ENCODE results near the gene F11R.
"Not testable (repeated sequence)": the region's sequence is repeated elsewhere in the genome, so short reads cannot be mapped to it uniquely, and the experiment has no call there.

F11R gene

DNA sequence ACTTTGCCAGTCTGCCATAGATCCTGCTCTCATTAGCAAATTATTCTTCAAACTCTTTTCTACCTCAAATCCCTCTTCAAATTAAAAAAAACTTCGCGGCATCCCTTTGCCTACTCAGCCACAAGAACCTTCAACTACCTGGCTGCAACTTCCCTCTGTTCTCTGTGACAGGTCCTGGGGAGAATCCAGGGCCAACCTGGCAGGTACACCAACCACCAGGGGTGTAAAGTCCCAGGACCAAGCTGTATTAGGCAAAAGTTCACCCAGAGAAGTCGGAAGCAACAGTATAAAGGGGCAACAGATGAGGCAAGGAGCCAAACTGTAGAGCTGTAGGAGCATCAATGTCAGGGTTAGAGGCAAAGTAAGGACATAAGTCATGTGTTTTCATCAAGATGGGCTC lies 48.0 kb downstream of the F11R start:
- Histone ChIP-seq H3K27ac (ENCODE audit: low read depth, low read length) (no peak overlapping the region), H3K27me3 (ENCODE audit: control insufficient read depth, insufficient read depth, low read length) (no peaks in the 10 kb centered on the region), H3K36me3 (ENCODE audit: control insufficient read depth, insufficient read depth, low read length) (no peaks in the 10 kb centered on the region), H3K4me1 (ENCODE audit: control insufficient read depth, insufficient read depth, low read length) (no peaks in the 10 kb centered on the region), H3K4me3 (ENCODE audit: low read length) (no peak overlapping the region), H3K9ac (ENCODE audit: low read length) (no peak overlapping the region)

DNA sequence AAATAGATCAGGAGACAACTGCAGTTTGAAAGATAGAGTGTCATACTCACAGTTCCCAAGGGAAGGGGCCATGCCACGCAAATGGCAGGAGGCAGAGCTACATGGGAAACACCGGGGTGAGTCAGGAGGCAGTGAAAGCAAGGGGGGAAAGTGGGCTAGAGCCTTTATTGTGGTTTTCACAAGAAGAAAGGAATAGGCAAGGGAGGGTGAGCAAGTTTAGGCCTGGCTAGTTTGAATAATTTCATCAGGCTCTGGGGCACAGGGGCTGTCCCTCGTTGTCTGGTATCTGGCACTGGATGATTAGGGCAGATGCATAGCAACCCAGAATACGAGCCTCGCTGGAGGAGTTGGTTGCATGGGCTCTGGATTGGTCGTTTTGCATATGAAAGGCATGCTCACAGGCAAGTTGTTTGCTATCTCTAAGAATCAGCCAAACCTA lies 49.3 kb downstream of the F11R start:
- H3K4me1 ChIP-seq (ENCODE audit: control insufficient read depth, insufficient read depth, low read length): no peaks in the 10 kb centered on the region
- H3K36me3 ChIP-seq (ENCODE audit: control insufficient read depth, insufficient read depth, low read length): no peaks in the 10 kb centered on the region
- no peak overlapping the region for H3K9ac ChIP-seq (ENCODE audit: low read length)
- H3K27ac ChIP-seq (ENCODE audit: low read depth, low read length): no peak overlapping the region
- no peaks in the 10 kb centered on the region for H3K27me3 ChIP-seq (ENCODE audit: control insufficient read depth, insufficient read depth, low read length)
- no peak overlapping the region for H3K4me3 ChIP-seq (ENCODE audit: low read length)

DNA sequence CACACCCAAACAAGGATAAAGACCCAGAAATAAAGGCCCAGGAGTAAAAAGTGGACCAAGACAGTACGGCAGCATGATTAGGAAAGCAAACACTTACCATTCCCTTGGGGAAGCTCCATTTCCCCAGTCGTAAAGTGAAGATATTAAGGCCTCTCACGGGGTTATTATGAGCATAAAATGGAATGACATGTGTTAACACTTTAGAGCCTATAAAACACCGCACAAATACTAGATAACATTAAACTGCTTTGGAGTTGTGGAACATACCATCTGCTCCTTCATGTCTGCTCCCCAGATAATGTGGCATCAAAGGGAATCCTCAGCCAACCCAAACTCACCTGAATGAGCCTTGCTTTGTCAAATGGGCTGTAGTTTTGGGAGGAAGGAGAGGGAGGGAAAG lies 57.4 kb downstream of the F11R start:
- H3K9ac ChIP-seq (ENCODE audit: low read length): no peak overlapping the region
- H3K36me3 ChIP-seq (ENCODE audit: control insufficient read depth, insufficient read depth, low read length): no peaks in the 10 kb centered on the region
- H3K4me1 ChIP-seq (ENCODE audit: control insufficient read depth, insufficient read depth, low read length): no peaks in the 10 kb centered on the region
- H3K27me3 ChIP-seq (ENCODE audit: control insufficient read depth, insufficient read depth, low read length): no peaks in the 10 kb centered on the region
- no peak overlapping the region for H3K27ac ChIP-seq (ENCODE audit: low read depth, low read length)
- H3K4me3 ChIP-seq (ENCODE audit: low read length): no peak overlapping the region

DNA sequence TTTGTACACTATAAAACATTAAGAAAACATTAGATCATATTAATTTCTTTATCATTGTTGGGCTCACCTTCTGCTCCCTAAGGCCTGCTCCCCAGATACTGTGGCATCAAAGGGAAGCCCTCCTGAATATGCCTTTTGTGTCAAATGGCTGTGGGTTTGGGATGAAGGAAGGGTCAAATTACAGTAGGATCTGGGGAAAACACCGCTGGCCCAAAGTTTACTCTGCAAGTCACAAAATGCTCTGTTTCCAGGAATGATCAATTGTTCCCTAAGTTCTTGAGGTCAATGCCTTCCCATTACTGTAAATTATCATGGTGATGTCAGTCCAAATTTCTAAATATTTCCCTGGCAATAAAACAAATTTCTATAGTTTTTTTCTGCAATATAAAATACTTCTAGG lies 59.5 kb downstream of the F11R start:
- Histone ChIP-seq H3K36me3 (ENCODE audit: control insufficient read depth, insufficient read depth, low read length) (no peaks in the 10 kb centered on the region), H3K4me1 (ENCODE audit: control insufficient read depth, insufficient read depth, low read length) (no peaks in the 10 kb centered on the region), H3K27ac (ENCODE audit: low read depth, low read length) (no peak overlapping the region), H3K4me3 (ENCODE audit: low read length) (no peak overlapping the region), H3K9ac (ENCODE audit: low read length) (no peak overlapping the region), H3K27me3 (ENCODE audit: control insufficient read depth, insufficient read depth, low read length) (no peaks in the 10 kb centered on the region)

DNA sequence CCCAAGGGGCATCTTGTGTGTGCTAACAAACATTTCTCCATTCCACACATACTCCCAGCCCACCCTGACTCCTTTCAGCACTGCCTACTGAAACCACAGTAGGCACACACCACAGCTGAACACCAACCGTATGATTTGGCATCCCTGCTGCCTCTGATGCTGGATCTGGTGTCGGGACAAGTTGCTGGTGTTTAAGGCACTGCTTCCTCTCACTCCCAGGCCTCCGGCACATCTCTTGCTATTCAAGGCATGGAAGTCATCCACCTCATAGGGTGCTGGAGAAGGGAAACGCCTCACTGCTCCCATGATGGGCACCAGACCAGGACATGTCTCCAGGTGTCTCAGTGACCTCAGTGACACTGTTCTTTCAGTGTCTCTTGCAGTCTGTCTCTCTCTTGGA lies 64.0 kb downstream of the F11R start:
- no peak overlapping the region for H3K9ac ChIP-seq (ENCODE audit: low read length)
- no peaks in the 10 kb centered on the region for H3K27me3 ChIP-seq (ENCODE audit: control insufficient read depth, insufficient read depth, low read length)

DNA sequence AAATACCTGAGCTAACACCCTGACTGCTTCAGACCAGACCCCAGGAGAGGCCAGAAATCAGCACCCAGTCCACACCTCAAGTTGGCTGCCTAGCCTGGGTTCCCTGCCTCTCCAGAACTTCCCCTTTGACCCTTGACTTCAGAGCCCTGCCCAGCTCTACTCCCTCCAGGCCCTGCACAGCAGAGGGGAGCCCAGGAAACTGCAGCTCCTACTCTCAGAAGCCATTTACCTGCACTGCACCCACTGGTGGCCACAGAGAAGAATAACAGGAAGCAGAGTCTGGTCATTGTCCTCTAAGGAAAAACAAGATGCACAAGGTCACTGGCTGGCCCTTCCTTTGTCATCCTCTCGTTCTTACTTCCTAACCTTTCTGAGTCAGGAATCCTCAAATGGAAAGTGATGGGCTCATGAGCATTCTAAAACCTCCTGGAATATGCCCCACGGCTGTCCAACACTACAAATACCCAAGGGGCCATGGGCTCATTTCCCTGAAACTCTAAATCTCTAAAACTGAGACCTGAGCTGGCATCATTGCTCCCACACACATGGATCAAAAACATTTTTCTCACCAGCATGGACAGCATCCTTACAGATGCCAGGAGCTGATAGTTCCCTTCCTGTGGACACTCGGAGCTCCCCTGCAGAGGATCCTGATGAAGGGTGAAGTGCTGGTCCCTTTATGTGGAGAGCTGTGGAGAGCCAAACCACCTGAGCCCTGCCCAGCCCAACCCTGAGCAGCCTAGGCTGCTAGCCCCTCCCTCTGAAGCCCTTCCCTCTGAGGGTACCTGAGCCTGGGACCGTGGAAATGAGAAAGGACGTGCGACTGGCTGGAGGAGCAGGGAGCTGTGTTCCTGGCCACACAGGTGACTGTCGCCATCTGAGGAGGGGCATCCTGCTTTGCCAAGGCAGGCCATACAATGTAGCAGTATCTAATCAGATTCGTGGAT lies 66.5 kb downstream of the F11R start, which contains the start of gene ITLN2:
ITLN2 (minus strand) TSS at position 652 of the 947 bp plus-strand sequence; CDS start at position 584, 68 bp downstream.
- Histone ChIP-seq H3K27me3 (ENCODE audit: control insufficient read depth, insufficient read depth, low read length) (no peaks in the 10 kb centered on the region), H3K27ac (ENCODE audit: low read depth, low read length) (no peak within 1 kb of the TSS), H3K9ac (ENCODE audit: low read length) (no peak within 1 kb of the TSS), H3K4me3 (ENCODE audit: low read length) (no peak within 1 kb of the TSS), H3K4me1 (ENCODE audit: control insufficient read depth, insufficient read depth, low read length) (no peaks in the 10 kb centered on the region), H3K36me3 (ENCODE audit: control insufficient read depth, insufficient read depth, low read length) (no peaks in the 10 kb centered on the region)

More for the DNA sequence above, 64.0 kb downstream of the F11R start:
- H3K36me3 ChIP-seq (ENCODE audit: control insufficient read depth, insufficient read depth, low read length): no peaks in the 10 kb centered on the region
- H3K4me1 ChIP-seq (ENCODE audit: control insufficient read depth, insufficient read depth, low read length): no peaks in the 10 kb centered on the region
- no peak overlapping the region for H3K4me3 ChIP-seq (ENCODE audit: low read length)
- no peak overlapping the region for H3K27ac ChIP-seq (ENCODE audit: low read depth, low read length)

DNA sequence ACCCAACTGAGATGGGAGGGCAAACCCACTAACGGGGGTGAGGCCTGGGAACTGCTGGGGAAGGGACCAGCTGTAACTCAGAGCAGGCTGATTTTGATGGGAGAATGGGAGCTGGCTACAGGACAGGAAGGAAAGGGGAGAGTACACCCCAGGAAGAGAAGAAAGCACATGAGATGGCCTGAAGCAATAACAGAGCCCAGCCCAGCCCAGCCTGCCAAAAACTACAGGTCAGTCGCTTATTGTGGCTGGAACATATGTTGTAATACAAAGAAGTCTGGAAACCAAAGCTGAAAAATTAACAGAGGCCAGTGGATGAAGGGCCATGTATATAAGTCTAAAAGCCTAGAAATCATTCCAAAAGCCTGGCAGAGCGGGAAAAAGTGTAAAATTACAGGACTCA lies 67.9 kb downstream of the F11R start:
- no peaks in the 10 kb centered on the region for H3K27me3 ChIP-seq (ENCODE audit: control insufficient read depth, insufficient read depth, low read length)
- H3K9ac ChIP-seq (ENCODE audit: low read length): no peak overlapping the region
- H3K4me1 ChIP-seq (ENCODE audit: control insufficient read depth, insufficient read depth, low read length): no peaks in the 10 kb centered on the region
- no peak overlapping the region for H3K4me3 ChIP-seq (ENCODE audit: low read length)
- no peak overlapping the region for H3K27ac ChIP-seq (ENCODE audit: low read depth, low read length)
- no peaks in the 10 kb centered on the region for H3K36me3 ChIP-seq (ENCODE audit: control insufficient read depth, insufficient read depth, low read length)

DNA sequence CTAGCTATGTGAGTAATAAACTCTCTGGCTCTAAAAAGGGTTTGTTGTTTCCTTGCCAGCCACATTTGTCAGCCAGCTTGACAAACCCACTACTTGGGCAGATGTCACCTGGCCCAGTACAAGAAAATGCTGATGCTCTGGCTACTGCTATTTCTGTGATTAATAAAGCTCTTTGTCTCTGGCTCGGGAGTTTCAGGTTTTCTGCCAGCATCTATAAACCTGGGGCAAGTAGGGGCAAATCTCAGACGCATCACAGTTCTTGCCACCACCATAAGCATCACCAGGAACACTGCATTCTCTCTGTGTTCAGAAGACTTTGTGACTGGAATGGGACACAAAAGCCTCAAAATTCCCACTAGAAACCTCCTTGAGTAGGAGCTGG lies 68.8 kb downstream of the F11R start:
- Histone ChIP-seq H3K9ac (ENCODE audit: low read length) (no peak overlapping the region), H3K27me3 (ENCODE audit: control insufficient read depth, insufficient read depth, low read length) (no peaks in the 10 kb centered on the region)

DNA sequence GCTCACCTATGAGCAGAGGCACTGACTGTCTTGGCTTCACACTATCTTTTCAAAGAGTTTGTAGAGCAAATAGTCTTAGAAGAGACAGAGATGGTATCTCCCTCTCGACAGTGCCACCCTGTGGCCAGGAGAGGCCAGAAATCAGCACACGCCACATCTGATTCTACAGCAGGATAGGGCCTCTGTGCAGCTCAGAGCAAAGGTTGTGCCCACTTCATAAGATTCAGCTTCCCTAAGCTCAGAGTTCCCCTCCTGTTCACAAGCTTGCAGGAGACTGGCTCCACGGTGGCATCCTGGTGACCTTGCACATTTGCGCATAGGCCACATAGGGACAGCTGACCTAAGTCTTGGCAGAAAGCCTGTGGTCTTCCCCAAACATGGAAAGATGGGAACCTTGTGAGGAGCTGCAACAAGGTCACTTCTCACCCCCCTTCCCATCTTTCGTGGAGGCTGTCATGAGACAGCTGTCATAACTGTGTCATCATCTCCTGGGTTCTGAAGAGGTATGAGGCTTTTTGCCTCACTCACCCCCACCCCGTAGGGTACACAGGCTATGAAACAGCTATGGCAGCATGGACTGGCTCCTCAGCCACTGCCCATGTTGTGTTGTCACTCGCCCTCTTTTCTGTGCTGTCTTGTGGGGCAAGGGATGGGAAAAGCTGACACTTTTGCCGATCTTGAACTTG lies 69.4 kb downstream of the F11R start:
- no peak overlapping the region for H3K9ac ChIP-seq (ENCODE audit: low read length)
- H3K27ac ChIP-seq (ENCODE audit: low read depth, low read length): no peak overlapping the region
- H3K4me3 ChIP-seq (ENCODE audit: low read length): no peak overlapping the region
- no peaks in the 10 kb centered on the region for H3K36me3 ChIP-seq (ENCODE audit: control insufficient read depth, insufficient read depth, low read length)
- no peaks in the 10 kb centered on the region for H3K27me3 ChIP-seq (ENCODE audit: control insufficient read depth, insufficient read depth, low read length)
- no peaks in the 10 kb centered on the region for H3K4me1 ChIP-seq (ENCODE audit: control insufficient read depth, insufficient read depth, low read length)

More for the DNA sequence above, 68.8 kb downstream of the F11R start:
- Histone ChIP-seq H3K27ac (ENCODE audit: low read depth, low read length) (no peak overlapping the region), H3K4me3 (ENCODE audit: low read length) (no peak overlapping the region), H3K4me1 (ENCODE audit: control insufficient read depth, insufficient read depth, low read length) (no peaks in the 10 kb centered on the region), H3K36me3 (ENCODE audit: control insufficient read depth, insufficient read depth, low read length) (no peaks in the 10 kb centered on the region)

DNA sequence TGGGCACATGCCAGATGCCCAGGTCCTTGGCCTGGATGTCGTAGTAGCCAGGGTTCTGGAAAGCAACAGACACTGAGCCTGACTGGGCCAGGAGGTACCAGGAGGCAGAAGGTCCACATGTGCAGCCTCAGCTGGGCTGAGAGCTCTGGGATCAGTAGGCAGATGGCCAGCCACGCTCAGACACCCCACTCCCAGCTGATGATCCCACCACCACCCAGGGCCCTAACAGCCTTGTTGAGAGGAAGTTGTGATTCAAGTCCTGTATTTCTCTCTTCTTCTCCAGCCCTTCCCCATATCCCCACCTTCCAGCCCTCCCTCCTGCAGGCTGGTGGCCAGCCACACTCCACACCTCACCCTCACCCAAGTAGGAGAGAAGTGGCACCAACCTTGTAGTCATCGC lies 70.3 kb downstream of the F11R start:
- Histone ChIP-seq H3K4me3 (ENCODE audit: low read length) (no peak overlapping the region), H3K9ac (ENCODE audit: low read length) (no peak overlapping the region), H3K4me1 (ENCODE audit: control insufficient read depth, insufficient read depth, low read length) (no peaks in the 10 kb centered on the region), H3K27ac (ENCODE audit: low read depth, low read length) (no peak overlapping the region), H3K27me3 (ENCODE audit: control insufficient read depth, insufficient read depth, low read length) (no peaks in the 10 kb centered on the region), H3K36me3 (ENCODE audit: control insufficient read depth, insufficient read depth, low read length) (no peaks in the 10 kb centered on the region)

DNA sequence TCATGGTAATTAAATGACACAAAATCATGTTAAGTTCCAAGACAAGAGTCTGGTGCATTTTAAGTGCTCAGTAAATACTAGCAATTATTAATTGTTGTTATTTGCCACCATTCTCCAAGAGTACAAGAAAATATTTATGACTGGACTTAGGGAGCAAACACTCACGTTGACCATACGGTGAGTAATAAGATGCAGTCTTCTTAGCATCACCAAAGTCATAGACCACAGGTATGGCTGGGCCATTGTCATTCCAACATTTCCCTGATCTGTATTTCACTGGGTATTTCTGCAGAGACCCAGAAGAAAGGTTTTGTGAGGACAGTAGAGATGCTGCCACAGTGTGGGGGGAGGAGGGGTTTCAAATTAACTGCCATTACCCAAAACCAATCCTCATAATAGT lies 71.1 kb downstream of the F11R start:
- H3K27me3 ChIP-seq (ENCODE audit: control insufficient read depth, insufficient read depth, low read length): no peaks in the 10 kb centered on the region
- no peaks in the 10 kb centered on the region for H3K4me1 ChIP-seq (ENCODE audit: control insufficient read depth, insufficient read depth, low read length)
- no peaks in the 10 kb centered on the region for H3K36me3 ChIP-seq (ENCODE audit: control insufficient read depth, insufficient read depth, low read length)
- H3K27ac ChIP-seq (ENCODE audit: low read depth, low read length): no peak overlapping the region
- no peak overlapping the region for H3K9ac ChIP-seq (ENCODE audit: low read length)
- H3K4me3 ChIP-seq (ENCODE audit: low read length): no peak overlapping the region

DNA sequence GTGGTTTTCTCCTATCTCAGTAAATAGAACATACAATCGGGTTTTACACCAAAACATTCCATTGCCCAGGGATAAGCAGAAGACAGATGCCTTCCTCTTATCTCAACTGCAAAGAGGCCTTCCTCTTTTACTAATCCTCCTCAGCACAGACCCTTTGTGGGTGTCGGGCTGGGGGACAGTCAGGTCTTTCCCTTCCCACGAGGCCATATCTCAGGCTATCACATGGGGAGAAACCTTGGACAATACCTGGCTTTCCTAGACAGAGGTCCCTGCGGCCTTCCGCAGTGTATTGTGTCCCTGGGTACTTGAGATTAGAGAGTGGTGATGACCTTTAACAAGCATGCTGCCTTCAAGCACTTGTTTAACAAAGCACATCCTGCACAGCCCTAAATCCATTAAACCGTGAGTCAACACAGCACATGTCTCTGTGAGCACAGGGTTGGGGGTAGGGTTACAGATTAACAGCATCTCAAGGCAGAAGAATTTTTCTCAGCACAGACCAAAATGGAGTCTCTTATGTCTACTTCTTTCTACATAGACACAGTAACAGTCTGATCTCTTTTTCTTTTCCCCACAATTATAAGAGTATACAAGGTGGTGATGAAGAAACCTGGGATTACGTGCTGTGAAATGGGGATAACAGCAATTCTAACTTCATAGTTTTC lies 71.6 kb downstream of the F11R start:
- not testable (repeated sequence) for H3K4me3 ChIP-seq (ENCODE audit: low read length); H3K27ac ChIP-seq (ENCODE audit: low read depth, low read length); H3K4me1 ChIP-seq (ENCODE audit: control insufficient read depth, insufficient read depth, low read length); H3K9ac ChIP-seq (ENCODE audit: low read length); H3K36me3 ChIP-seq (ENCODE audit: control insufficient read depth, insufficient read depth, low read length); H3K27me3 ChIP-seq (ENCODE audit: control insufficient read depth, insufficient read depth, low read length)

Data from rectal smooth muscle tissue (tissue), 1 donor.